CD4-positive, alpha-beta T cell treated with Interleukin-1 beta for 1 hour (primary cell): ENCODE data around the gene LIN9.
"Not testable (repeated sequence)": the region's sequence is repeated elsewhere in the genome, so short reads cannot be mapped to it uniquely, and the experiment has no call there.

Experiments
- DNase-seq, 2 donors: peaks; one replicate each; pipeline ENCODE4 v3.0.0-alpha.2; 2020 to 2022

LIN9 gene, protein sequence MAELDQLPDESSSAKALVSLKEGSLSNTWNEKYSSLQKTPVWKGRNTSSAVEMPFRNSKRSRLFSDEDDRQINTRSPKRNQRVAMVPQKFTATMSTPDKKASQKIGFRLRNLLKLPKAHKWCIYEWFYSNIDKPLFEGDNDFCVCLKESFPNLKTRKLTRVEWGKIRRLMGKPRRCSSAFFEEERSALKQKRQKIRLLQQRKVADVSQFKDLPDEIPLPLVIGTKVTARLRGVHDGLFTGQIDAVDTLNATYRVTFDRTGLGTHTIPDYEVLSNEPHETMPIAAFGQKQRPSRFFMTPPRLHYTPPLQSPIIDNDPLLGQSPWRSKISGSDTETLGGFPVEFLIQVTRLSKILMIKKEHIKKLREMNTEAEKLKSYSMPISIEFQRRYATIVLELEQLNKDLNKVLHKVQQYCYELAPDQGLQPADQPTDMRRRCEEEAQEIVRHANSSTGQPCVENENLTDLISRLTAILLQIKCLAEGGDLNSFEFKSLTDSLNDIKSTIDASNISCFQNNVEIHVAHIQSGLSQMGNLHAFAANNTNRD

DNA sequence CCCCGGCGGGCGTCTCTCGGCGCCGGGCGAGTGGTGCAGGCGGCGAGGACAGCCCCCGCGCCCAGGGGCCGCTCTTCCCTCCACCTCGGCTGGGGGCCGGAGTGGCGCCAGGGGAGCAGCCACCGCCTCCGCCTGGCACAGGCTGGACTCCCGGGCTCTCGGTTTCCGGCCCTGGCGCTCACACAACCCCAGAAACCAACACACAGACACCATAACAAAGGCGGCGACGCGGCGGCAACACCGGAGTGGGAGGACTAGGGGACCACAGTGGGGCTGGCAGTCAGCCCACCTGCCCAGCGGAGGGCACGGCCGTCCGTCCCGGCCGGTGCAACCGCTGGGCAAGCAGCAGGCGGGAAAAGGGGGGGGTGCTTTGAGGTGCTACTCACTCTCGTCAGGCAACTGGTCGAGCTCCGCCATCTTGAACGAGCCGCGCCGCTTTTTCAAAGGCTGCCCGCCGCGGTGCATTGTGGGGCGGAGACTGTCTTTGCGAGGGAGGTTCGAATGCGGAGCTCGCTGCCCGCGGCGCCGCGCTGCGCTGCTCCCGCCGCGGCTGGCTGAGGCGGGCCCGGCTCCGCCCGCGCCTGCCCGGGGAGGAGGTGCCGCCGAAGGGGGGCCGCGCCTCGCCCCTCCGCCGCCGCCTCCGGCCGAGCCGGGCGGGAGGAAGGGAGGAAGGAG is at the start of gene LIN9:
TSS of gene LIN9 (minus strand) at position 442 of the 675 bp plus-strand sequence. CDS start at position 417, 25 bp downstream.
- peak; percentile 88 to 91 for DNase-seq

- DNase-seq = no peak
Measured at GRCh38 chr1:226357416-226357815, 48.5 kb upstream of the LIN9 start.

DNA sequence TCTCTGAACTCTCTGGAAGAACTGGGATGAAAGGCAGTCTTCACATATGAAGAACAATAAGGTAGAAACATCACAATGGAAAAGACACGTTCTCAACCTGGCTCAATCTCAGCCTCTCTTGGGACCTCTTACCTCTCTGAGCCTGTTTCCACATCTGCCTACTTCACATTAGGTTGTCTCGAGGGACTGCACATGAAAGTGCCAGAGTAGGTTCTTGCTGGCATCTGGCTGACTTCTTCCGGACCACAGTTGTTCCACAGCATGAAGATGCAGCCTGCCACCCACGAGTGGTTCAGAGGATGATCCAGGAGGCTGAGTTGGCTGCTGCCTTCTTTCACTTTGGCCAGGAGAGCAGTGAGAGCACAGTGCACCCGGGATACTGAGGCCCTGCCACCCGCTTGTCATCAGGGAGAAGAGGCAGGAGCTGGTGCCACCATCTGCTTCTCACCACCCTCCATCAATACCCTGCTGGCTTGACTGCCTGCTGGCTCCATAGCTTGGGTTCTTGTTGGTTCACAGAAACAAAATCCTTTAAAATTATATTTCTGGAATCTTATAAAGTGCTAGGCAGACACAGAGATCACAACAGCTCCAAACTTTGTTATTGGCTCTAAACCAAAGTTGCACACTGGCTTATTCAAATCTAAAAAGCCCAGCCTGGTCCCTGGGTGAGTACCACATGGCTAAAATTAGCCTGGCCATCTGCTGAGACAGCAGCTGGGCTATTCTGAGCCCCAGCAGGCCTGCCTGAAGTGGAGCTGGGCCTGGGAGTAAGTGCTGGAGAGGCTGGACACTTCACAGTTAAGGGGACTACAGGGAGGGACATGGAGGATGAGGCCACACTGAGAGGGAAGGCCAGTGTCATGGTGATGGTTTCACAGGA is 46.9 kb upstream of the LIN9 start:
- no peak for DNase-seq

DNA sequence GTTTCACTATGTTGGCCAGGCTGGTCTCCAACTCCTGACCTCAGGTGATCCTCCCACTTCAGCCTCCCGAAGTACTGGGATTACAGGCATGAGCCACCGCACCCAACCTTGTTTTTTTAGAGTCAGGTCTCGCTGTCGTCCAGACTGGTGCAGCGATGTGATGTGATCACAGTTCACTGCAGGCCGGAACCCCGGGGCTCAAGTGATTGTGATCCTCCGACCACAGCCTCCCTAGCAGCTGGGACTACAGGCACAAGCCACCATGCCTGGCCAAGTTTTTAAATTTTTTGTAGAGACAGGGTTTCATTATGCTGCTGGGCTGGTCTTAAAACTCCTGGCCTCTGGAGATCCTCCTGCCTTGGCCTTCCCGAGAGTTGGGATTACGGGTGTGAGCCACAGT is 46.1 kb upstream of the LIN9 start:
- DNase-seq = no peak

DNA sequence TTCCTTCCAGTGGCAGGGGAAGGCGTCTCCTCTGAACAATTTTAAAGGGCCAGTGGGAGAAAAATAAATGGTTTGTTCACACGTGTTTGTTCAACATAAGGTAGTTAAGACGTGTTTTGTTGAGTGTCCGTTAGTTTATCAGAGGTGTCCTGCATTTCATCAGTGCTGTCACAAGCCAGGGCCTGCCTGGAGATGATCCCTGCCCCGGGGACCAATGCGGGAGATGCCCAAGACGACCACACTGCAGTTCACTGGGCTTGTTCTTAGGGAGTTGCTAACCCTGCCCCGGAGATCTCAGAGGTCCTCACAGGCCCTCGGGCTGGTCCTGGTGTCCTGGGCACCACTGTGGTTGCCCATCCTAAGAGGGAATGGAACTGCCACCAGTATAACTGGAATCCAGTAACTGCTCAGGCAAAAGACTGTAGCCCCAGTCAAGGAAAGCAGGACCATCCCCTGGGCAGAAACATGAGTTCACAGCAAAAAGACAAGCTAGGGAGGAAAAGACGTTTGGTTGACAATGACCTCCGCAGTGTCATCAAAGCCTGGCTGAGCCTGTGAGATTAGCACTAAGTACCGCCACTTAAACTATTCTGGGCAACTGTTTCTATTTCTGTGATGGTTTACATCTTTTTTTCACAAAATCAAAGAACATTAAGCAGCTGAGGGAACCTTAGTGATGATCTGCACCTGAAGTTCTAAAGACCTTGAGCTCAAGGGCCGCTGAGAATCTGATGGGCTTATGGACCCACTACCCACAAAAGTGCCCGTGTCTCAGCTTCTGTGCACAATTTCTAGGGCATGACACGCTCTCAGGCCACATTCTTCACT is 44.9 kb upstream of the LIN9 start:
- no peak for DNase-seq

GRCh38 chr1:226351709-226352108 is 42.7 kb upstream of the LIN9 start:
- DNase-seq = no peak

DNA sequence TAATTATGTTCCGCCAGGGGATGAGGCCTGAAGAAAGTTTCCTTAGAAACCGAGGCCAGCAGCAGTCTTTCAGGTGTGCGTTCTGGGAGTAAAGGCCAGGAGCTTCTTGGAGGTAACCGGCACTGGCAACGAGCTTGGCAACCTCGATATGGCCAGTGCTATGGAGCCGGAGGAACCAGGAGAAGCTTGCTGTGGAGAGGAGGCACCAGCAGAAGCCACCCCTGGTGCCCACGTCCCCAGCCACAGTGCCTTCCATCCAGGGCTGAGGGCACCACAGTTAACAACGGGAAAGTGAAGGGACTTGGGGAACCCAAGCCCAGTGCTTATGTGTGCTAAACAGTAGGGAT is 41.5 kb upstream of the LIN9 start:
- no peak for DNase-seq

GRCh38 chr1:226349801-226350518 is 41.0 kb upstream of the LIN9 start:
- DNase-seq = no peak

DNA sequence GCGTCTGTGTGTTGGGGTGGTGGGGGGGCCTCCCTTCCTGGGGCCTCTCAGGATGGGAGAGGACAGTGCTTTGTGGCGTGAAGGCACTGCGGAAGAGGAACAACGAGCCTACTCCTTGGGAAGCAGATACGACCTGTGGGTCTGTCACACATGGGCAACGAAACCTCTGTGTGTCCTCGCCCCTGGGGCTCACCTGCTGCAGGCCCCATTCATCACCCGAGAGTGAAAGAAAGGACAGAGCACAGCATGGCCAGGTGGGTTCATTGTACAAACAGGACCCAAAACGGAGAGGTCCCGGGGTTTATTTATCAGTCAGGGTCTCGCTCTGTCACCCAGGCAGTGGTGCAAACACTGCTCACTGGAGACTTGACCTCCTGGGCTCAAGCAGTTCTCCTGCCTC is 40.1 kb upstream of the LIN9 start:
- DNase-seq = no peak

DNA sequence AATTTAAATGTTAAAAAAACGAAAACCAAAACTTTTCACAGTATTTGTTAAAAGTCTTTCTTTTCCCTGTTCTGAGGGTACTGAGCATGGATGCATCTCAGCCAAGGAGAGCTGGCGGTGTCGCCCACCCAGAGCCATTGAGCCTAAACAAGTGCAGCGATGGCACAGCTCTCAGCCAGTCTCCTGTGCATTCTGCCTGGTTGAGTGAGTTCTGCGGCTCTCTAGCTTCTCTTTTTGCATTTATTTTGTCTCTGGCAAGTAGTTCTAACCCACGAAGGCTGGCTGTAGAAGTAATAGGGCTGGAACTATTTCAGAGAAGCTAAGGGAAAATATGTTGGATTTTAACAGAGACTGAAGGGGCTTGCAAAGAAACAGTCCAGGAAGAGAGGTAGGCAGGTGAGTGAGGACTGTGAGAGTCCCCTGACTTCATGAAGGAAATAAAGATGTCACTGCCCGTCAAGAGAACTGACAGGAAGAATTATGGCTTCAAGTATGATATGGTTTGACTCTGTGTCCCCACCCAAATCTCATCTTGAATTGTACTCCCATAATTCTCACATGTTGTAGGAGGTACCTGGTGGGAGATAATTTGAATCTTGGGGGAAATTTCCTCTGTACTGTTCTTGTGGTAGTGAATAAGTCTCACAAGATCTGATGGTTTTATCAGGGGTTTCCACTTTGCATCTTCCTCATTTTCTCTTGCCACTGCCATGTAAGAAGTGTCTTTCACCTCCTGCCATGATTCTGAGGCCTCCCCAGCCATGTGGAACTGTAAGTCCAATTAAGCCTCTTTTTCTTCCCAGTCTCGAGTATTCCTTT is 35.7 kb upstream of the LIN9 start:
- no peak for DNase-seq

- DNase-seq = no peak
Measured at GRCh38 chr1:226342656-226343055, 33.7 kb upstream of the LIN9 start.

- DNase-seq = not testable (repeated sequence)
Measured at GRCh38 chr1:226340111-226340510, 31.1 kb upstream of the LIN9 start.

DNA sequence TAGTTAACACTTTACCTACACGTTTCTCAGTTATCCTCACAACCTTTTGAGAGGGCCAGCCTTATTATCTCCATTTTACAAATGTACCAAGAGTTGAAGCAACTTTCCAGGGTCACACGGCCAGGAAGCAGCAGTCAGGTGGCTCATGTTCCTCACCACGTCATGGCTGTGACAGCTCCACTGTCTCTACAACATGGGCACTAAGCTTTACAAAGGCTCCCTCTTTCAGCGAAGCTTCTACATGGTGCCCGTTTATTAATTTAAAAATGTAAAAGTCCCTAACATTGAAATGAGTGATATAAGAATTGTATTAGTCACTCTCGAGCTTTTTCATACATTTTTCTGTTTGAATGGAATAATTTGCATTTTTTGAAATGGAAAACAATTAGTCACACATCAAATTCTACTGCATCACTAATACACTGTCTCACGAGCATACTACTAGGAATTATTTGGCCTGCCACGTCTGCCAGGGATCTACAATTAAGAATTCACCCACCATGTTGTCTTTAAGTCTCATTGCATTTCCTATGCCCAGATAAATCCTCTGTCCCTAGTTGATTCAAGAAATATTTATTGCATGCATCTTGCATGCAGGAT is 28.4 kb upstream of the LIN9 start:
- DNase-seq = no peak

GRCh38 chr1:226335661-226336060 is 26.7 kb upstream of the LIN9 start:
- no peak for DNase-seq

- no peak for DNase-seq
Measured at GRCh38 chr1:226332947-226333346, 24.0 kb upstream of the LIN9 start.

DNA sequence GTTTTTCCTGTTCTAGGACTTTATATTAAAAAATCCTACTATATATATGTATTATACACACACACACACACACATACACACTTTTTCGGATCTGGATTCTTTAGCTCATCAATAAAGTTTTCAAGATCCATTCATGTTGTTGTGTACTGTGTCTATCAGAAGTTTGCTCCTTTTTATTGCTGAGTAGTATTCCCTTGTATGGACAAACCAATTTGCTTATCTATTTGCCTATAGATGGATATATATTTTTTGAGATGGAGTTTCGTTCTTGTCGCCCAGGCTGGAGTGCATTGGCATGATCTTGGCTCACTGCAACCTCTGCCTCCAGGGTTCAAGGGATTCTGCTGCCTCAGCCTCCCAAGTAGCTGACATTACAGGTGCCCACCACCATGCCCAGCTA is 20.3 kb upstream of the LIN9 start:
- no peak for DNase-seq

GRCh38 chr1:226327761-226328162 is 18.8 kb upstream of the LIN9 start:
- DNase-seq = no peak

GRCh38 chr1:226325178-226325577 is 16.2 kb upstream of the LIN9 start:
- DNase-seq = no peak

- no peak for DNase-seq
Measured at GRCh38 chr1:226324479-226324878, 15.5 kb upstream of the LIN9 start.

DNA sequence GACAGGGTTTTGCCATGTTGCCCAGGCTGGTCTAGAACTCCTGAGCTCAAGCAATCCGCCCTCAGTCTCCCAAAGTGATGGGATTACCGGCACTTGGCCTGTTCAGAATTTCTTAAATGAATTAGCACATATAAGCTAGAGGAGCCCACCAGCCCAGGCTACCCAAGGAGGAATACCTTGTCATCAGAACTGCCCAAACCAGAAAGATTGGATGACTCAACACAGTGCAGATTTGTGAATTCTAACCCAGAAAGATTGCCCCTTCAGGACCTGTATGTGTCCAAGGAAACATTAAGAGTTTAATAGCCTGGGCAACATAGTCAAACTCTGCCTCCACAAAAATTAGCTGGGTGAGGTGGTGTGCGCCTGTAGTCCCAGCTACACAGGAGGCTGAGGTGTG is 14.0 kb upstream of the LIN9 start:
- no peak for DNase-seq
